Neutrophil (primary cell): ENCODE results near the gene MFAP3L.

ENCODE experiments used
- H3K27ac ChIP-seq: fragments of 200-600 bp; sonication (generic); 2 replicates; pipeline ENCODE4 v1.5.1; 2016; ENCODE audit warnings: mild to moderate bottlenecking, moderate library complexity
- H3K27me3 ChIP-seq: fragments of 200-600 bp; sonication (generic); 2 replicates; pipeline ENCODE4 v1.6.0; 2016; ENCODE audit warnings: mild to moderate bottlenecking
- H3K36me3 ChIP-seq: fragments of 200-600 bp; sonication (generic); 2 replicates; pipeline ENCODE4 v1.5.1; 2017
- H3K4me1 ChIP-seq, 2 experiments: fragments of 200-600 bp in 1 of 2; sonication (generic) in 1 of 2; 1 replicate in 1 of 2; 2 replicates in 1 of 2; pipeline versions ENCODE4 v1.5.1 to v1.6.1; 2013 to 2016; ENCODE audit warnings: low read depth in 1 of 2, low read length in 1 of 2, mild to moderate bottlenecking in 1 of 2, moderate library complexity in 1 of 2; ENCODE audit not compliant: control insufficient read depth in 1 of 2, insufficient read depth in 1 of 2
- H3K4me3 ChIP-seq, 2 experiments: fragments of 200-600 bp in 1 of 2; sonication (generic) in 1 of 2; 1 replicate in 1 of 2; 2 replicates in 1 of 2; pipeline ENCODE4 v1.5.1; 2013 to 2016; ENCODE audit warnings: low read depth in 1 of 2, low read length in 1 of 2, mild to moderate bottlenecking in 1 of 2, moderate library complexity in 1 of 2
- H3K9me3 ChIP-seq: fragments of 200-600 bp; sonication (generic); 2 replicates; pipeline ENCODE4 v1.5.1; 2016
- TF ChIP-seq, protein P1 (sequence below): fragments of 200-600 bp; sonication (generic); IDR thresholded peaks from 2 replicates; pipeline ENCODE4 v1.5.1; 2016; ENCODE audit warnings: antibody characterized with exemption

MFAP3L gene

DNA sequence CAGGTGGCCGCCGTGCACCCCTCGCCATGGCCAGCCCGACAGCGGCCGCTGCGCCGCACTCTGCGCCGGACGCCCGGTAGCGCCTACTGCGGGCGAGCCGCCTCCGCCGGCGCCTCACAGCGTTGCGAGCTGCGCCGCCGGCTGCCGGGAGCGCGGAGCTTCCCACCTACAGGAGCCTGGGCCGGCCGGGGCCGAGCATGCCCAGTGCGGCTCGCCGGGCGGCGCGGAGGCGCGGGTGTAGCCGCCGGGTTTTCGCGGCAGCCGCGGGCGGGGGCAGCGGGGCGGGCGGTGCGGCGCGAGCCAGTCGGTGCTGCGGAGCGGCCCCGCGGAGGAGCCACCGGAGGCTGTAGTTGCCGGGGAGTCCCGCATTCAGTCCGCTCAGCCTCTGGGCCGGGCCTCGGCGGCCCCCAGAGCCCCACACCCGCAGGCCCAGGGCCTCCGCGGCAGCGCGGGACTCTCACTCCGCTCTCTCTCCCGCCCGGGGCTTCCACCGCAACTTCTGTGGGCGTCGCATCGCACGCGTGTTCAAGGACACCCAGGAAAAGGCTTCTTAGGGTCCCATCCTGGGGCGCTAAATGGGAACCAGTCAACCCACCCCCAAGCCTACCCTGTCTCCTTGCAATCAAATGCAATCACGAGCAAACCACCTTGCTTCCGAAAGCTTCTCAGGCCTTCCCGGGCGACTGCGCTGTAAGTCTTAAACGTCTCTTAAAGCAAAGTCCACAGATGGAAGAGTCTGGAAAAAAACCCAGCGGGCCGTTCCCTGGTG, at the start of gene MFAP3L:
MFAP3L (minus strand) TSS at position 143 of the 769 bp plus-strand sequence. CDS start 20,518 bp downstream, outside the sequence.
- Histone ChIP-seq H3K4me1 (peaks cover 20 to 22% of the 10 kb centered on the region in 2 experiments), H3K27ac (peak within 1 kb of the TSS; percentile 86), H3K27me3 (peaks cover 68% of the 10 kb centered on the region), H3K9me3 (no peaks in the 10 kb centered on the region), H3K36me3 (no peaks in the 10 kb centered on the region), H3K4me3 (peak within 1 kb of the TSS; percentile 79 to 88)
- TF ChIP-seq, protein P1, sequence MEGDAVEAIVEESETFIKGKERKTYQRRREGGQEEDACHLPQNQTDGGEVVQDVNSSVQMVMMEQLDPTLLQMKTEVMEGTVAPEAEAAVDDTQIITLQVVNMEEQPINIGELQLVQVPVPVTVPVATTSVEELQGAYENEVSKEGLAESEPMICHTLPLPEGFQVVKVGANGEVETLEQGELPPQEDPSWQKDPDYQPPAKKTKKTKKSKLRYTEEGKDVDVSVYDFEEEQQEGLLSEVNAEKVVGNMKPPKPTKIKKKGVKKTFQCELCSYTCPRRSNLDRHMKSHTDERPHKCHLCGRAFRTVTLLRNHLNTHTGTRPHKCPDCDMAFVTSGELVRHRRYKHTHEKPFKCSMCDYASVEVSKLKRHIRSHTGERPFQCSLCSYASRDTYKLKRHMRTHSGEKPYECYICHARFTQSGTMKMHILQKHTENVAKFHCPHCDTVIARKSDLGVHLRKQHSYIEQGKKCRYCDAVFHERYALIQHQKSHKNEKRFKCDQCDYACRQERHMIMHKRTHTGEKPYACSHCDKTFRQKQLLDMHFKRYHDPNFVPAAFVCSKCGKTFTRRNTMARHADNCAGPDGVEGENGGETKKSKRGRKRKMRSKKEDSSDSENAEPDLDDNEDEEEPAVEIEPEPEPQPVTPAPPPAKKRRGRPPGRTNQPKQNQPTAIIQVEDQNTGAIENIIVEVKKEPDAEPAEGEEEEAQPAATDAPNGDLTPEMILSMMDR, result peak; percentile 12

DNA sequence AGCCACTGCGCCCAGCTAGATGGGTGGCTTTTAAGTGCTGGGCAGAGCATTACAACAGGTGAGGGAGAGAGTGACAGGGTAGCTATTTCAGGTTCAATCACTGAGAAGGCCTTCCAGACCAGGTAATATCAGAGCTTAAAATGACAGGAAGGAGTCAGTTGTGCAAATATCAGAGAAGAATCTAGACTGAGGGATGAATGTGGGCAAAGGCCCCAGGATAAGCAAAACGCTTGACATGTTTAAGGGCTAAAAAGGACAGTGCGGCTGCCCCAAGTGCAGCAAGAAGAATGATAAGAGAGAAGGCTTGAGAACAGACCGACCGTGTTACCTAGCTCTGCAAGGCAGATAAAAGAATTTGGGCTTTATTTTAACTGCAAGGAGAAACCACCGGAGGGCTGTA, 45.0 kb upstream of the MFAP3L start:
- H3K27me3 ChIP-seq, result no peaks in the 10 kb centered on the region
- H3K9me3 ChIP-seq, result no peaks in the 10 kb centered on the region
- H3K4me1 ChIP-seq, result no peaks in the 10 kb centered on the region
- no peaks in the 10 kb centered on the region for H3K36me3 ChIP-seq
- H3K4me3 ChIP-seq, result no peak overlapping the region
- no peak overlapping the region for H3K27ac ChIP-seq
- TF ChIP-seq, protein P1, result no peak

- Histone ChIP-seq H3K36me3 (no peaks in the 10 kb centered on the region), H3K4me3 (no peak overlapping the region), H3K27ac (no peak overlapping the region), H3K9me3 (no peaks in the 10 kb centered on the region), H3K4me1 (no peaks in the 10 kb centered on the region), H3K27me3 (no peaks in the 10 kb centered on the region)
- TF ChIP-seq, protein P1, result no peak
Measured at GRCh38 chr4:170068438-170069128, 42.4 kb upstream of the MFAP3L start.

GRCh38 chr4:170059421-170059820, 33.2 kb upstream of the MFAP3L start:
- Histone ChIP-seq H3K4me1 (no peaks in the 10 kb centered on the region), H3K4me3 (no peak overlapping the region), H3K9me3 (no peaks in the 10 kb centered on the region), H3K27me3 (no peaks in the 10 kb centered on the region), H3K27ac (no peak overlapping the region), H3K36me3 (no peaks in the 10 kb centered on the region)
- TF ChIP-seq, protein P1, result no peak

GRCh38 chr4:170058826-170059225, 32.6 kb upstream of the MFAP3L start:
- Histone ChIP-seq H3K36me3 (no peaks in the 10 kb centered on the region), H3K27ac (no peak overlapping the region), H3K9me3 (no peaks in the 10 kb centered on the region), H3K4me3 (no peak overlapping the region), H3K4me1 (no peaks in the 10 kb centered on the region), H3K27me3 (no peaks in the 10 kb centered on the region)
- TF ChIP-seq, protein P1, result no peak
